ENCODE data around the gene DOCK3. TPM values are rescaled to one million over a fixed set of nuclear protein-coding genes. Genes with fewer than 3 reads are reported as not detected.
"Not testable (repeated sequence)": the region's sequence is repeated elsewhere in the genome, so short reads cannot be mapped to it uniquely, and the experiment has no call there.

DOCK3 gene
- total RNA-seq, 1 donor from 2014 or later = 3.9 TPM

DNA sequence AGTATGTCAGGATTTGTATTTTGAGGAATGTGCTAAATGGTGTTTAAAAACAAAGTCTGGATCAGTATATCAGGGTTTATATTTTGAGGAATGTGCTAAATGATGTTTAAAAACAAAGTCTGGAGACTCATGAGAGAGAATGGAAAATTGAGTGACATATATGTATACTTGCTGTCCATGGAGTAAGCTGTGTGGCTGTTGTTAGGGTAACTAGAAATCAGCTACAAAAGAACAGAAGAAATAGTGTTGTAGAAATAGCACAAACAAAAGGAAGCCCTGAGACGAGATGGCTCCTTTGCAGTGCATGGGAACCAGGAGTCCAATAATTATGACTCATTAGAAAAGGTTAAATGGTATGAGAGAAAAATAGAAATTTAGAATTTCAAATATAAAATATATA lies 427.7 kb downstream of the DOCK3 start:
- no peak for ATAC-seq
- DNase-seq (ENCODE audit: missing footprints) = no peak
- intact Hi-C loops (cut with DNase I) = loop anchor here (5.0 kb wide), 1 partner anchor 270 kb away; no protein-coding TSS in a partner anchor

DNA sequence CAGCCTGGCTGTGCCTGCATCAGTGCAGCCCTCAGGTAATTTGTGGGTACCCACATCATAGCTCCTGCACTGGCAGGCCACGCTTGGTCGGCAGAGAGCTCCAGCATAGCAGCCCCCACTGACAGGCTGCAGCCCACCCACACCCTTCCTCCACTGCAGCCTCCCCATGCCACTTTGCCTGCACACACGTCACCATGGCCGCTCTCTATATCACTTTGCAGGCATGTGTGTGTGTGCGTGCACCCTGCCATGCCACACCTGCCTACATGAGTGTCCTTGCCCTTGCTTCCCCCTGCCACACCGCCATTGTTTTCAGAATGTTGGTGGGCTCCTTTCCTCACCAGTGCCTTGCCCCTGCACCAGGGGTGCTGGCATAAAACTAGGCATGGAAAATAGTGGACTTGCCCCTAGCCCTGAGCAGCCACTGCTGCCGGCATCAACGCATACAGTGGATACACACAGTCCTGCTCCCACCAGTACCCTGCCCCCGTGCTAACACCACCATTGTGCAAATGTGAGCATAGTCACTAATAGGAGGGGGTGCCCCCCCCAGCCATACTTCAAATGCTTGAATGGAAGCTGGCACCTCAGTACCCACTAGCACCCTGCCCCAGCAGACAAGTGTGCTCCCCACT lies 431.6 kb downstream of the DOCK3 start:
- DNase-seq (ENCODE audit: missing footprints) (no peak), ATAC-seq (no peak)
- intact Hi-C loops (cut with DNase I) = no loop called here

- DNase-seq (ENCODE audit: missing footprints) (no peak), ATAC-seq (no peak)
- intact Hi-C loops (cut with DNase I) = no loop called here
These were observed 435.9 kb downstream of the DOCK3 start for GRCh38 chr3:51110586-51110985.

GRCh38 chr3:51122944-51123343 lies 448.2 kb downstream of the DOCK3 start:
- intact Hi-C loops (cut with DNase I) = no loop called here
- ATAC-seq (no peak), DNase-seq (ENCODE audit: missing footprints) (no peak)

DNA sequence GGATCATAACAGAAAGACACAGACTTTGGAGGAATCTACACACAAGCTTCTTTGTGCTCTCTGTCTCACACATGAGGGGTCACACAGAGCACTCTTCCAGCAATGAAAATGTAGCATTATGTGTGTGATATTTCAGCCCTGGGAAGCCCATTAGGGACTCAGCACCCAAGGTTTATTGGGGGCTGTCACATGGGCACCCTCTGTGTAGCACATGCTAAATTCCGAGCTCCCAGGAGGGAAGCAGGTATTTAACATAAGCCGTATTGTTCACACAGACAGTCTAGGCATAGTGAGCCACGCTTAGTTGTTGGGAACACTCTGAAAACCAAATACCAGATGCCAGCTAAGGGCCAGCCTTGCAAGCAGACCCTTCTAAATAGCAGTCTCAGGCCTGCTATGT lies 448.8 kb downstream of the DOCK3 start:
- intact Hi-C loops (cut with DNase I) = no loop called here
- ATAC-seq (no peak), DNase-seq (ENCODE audit: missing footprints) (no peak)

DNA sequence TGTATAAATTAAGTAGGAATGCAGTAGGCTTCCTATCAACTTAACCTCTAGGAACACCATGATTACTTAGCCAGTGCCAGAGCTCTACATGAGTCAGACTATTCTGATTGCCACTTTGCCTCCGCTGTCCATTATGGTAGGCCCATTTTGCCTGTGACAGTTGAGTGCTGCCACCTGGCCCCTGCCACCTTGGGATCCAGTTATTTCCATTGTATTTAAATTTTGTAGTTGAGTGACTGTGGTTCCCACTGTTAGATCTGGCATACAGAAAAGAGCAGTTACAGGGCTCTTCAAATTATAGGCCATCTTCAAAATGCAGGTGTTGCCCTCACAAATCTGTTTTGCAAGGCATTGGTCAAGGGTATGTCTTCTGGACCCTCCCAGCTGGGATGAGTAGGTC lies 456.9 kb downstream of the DOCK3 start:
- ATAC-seq; intact Hi-C loops (cut with DNase I); DNase-seq (ENCODE audit: missing footprints): not testable (repeated sequence)

DNA sequence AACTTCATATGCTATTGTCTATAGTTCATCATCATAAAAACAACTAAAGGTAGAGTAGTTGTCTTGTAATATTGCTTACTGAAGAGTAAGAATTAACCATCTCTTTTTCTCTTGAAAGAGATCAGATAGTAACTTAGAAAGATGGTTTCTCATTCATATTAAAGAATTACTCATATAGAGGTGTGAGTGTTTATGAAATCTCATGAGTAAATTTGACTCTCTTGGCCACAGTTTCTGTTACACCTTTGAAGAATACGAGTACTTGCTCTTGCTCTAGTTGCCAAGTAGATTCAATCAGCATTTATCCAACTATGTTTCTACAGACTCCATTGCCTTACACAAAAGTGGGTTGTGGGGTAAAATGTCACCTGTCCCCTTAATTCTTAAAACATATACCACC lies 463.0 kb downstream of the DOCK3 start:
- no peak for DNase-seq (ENCODE audit: missing footprints)
- no peak for ATAC-seq
- intact Hi-C loops (cut with DNase I) = no loop called here

DNA sequence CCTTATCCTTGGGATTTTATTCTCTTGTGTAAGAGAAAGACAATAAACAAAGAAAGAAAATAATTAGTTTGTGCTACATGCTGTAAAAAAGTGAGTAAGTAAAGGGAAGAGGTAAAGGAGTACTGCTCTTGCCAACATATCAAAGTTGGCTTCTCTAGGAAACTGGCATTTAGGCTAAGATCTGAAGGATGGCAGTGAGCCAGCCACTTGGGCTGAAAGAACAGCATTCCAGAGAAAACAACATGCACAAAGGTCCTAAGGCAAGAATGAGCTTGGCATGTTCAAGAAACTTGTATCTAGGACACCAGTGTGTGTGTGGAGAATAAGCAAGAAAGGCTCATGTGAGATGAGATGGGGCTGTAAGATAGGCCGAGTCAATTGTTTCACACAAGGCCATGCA lies 464.9 kb downstream of the DOCK3 start:
- intact Hi-C loops (cut with DNase I) = no loop called here

DNA sequence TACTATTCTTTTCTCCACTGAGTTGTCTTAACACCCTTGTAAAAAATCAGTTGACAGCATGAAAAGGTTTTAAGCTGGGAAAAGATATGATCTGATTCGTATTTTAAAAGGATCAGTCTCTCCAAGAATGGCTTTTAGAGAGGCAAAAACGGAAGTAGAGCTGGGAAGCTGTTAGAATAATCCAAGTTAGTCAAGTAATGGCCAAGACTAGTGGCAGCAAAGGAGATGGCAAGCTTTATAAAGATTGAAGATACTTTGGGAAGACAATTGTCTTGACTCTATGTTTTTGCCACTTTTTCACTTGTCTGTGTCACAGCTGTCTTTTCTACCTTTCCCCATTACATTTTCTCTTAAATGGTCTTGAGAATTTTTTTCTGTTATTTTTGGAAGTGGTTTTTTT lies 466.8 kb downstream of the DOCK3 start:
- ATAC-seq (no peak), DNase-seq (ENCODE audit: missing footprints) (no peak)
- intact Hi-C loops (cut with DNase I) = no loop called here

More for the DNA sequence above, 464.9 kb downstream of the DOCK3 start:
- DNase-seq (ENCODE audit: missing footprints) = no peak
- no peak for ATAC-seq

GRCh38 chr3:51145811-51146585 lies 471.3 kb downstream of the DOCK3 start:
- no peak for DNase-seq (ENCODE audit: missing footprints)
- no peak for ATAC-seq
- intact Hi-C loops (cut with DNase I) = no loop called here

GRCh38 chr3:51146781-51147180 lies 472.1 kb downstream of the DOCK3 start:
- ATAC-seq (no peak), DNase-seq (ENCODE audit: missing footprints) (no peak)
- intact Hi-C loops (cut with DNase I) = no loop called here

DNA sequence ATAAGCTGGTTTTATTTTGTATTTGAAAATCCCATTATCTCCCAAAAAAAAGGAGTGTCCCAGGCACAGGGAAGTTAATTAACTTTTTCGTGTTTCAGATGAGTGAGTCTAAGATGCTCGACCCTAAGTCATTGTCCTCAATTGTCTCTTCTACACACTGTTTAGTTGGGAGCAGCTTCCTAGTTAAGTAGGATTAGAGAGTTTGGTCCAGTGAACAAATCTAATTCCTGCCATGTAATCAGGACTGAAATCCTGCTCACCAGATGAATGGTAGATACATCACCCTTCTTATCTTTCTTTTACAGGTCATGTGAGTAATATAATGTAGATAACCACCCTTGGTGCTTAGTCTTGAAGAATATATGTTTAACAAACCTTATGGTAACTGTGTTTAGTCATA lies 481.4 kb downstream of the DOCK3 start:
- intact Hi-C loops (cut with DNase I) = no loop called here
- ATAC-seq (no peak), DNase-seq (ENCODE audit: missing footprints) (no peak)

DNA sequence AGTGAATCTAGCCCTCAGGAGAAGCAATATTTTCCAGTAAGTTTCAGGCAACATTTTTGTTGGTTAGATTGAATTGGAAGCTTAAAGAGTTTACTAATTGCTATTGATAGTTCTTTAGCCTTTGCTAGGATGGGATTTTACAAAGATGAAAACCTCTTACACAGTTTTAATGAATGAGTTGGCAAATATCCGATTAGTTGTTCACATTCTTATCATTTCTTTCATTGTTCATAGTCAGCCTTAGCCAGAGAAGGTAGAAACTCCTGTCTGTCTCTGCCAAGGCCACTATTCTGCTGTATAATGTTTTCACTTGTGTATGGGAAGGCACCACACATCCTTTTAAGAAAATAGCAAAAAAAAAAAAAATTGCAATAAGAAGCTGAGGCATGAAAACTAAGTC lies 488.3 kb downstream of the DOCK3 start:
- ATAC-seq (no peak), DNase-seq (ENCODE audit: missing footprints) (no peak)
- intact Hi-C loops (cut with DNase I) = no loop called here

DNA sequence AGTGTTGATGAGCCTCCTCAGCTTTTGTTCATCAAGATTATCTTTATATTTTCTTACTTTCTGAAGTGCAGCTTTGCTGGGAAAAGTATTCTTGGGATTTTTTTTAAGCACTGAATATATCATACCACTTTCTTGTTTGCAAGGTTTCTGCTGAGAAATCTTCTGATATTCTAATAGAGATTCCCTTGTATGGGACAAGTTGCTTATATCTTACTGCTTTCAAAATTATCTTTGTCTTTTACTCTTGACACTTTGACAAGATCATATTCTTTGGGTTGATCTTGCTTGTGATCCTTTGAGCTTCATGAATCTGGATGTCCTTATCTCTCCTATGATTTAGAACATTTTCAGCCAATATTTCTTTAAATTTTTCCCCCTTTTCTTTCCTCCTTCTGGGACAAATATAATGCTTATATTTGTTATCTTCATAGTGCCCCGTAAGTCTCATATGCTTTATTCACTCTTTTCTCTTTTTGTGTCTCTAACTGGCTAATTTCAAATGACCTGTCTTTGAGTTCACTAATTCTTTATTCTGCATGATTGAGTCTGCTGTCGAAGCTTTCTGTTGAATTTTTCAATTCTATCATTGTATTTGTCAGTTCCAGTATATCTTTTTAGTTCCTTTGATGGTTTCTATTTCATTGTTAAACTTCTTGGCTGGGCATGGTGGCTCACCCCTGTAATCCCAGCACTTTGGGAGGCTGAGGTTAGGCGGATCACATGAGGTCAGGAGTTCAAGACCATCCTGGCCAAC lies 499.0 kb downstream of the DOCK3 start:
- intact Hi-C loops (cut with DNase I) = no loop called here
- ATAC-seq (no peak), DNase-seq (ENCODE audit: missing footprints) (no peak)

- ATAC-seq (no peak), DNase-seq (ENCODE audit: missing footprints) (no peak)
- intact Hi-C loops (cut with DNase I) = no loop called here
These were observed 502.2 kb downstream of the DOCK3 start for GRCh38 chr3:51176923-51177322.

- ATAC-seq; DNase-seq (ENCODE audit: missing footprints); intact Hi-C loops (cut with DNase I): not testable (repeated sequence)
These were observed 511.7 kb downstream of the DOCK3 start for GRCh38 chr3:51186446-51186845.

GRCh38 chr3:51190199-51190598 lies 515.5 kb downstream of the DOCK3 start:
- no peak for DNase-seq (ENCODE audit: missing footprints)
- ATAC-seq = peak; percentile 69
- intact Hi-C loops (cut with DNase I) = no loop called here

DNA sequence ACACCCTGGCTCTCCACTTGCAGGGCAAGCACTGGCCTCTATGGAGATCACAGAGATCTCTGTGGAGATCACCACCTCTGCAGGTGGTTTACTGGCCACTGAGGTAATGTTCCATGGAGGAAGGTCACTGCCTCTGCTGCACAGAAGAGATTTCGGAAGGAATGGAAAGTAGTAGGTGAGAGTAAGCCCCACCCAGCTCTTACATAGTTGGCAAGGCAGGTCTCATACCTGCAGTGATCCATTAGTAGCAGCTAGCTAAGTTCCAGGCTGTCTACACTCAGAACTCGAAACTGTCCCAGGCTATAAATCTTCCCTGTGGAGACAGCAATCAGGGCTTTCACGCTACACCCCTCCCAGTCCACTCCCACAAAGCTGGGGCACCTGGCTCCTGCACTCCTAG lies 516.1 kb downstream of the DOCK3 start:
- ATAC-seq (no peak), DNase-seq (ENCODE audit: missing footprints) (no peak)
- intact Hi-C loops (cut with DNase I) = no loop called here

GRCh38 chr3:51191768-51192167 lies 517.0 kb downstream of the DOCK3 start:
- no peak for ATAC-seq
- intact Hi-C loops (cut with DNase I) = no loop called here
- no peak for DNase-seq (ENCODE audit: missing footprints)

DNA sequence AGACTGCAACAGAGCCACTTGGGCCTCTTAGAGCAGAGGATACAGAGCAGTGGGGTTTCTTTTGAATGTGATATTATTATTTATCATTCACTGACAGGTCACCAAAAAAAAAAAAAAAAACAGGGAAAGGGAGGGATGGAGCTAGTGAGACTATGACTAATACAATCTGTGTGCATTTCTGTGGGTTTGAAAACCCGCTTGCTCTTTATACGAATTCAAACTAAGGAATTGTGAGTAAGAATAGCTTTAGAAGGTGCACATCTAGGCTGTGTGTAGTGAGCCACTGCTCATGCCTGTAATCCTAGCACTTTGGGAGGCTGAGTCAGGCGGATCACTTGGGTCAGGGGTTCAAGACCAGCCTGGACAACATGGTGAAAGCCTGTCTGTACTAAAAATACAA lies 523.8 kb downstream of the DOCK3 start:
- ATAC-seq (no peak), DNase-seq (ENCODE audit: missing footprints) (no peak)
- intact Hi-C loops (cut with DNase I) = no loop called here

Data from Right ventricle myocardium inferior (tissue), 1 donor.